Lower lobe of right lung (tissue), 2 donors: ENCODE data around the gene NOG. TPM values are rescaled to one million over a fixed set of nuclear protein-coding genes. Genes with fewer than 3 reads are reported as not detected.

Experiments
- ATAC-seq, 2 donors: fragments of 200-7000 bp; cut with Tn5 transposase; one replicate each; pipeline ENCODE4 v1.9.1; 2020 to 2022; ENCODE audit warnings: mild to moderate bottlenecking in 2 of 2, moderate library complexity in 2 of 2
- DNase-seq: peaks from one replicate; pipeline ENCODE4 v3.0.0-alpha.2; 2020
- H3K27ac ChIP-seq: fragments of 200-600 bp; one replicate; pipeline ENCODE4 v1.8.0; 2022
- H3K27me3 ChIP-seq: fragments of 200-600 bp; one replicate; pipeline ENCODE4 v1.8.0; 2022; ENCODE audit warnings: low read depth
- H3K36me3 ChIP-seq: fragments of 200-600 bp; one replicate; pipeline ENCODE4 v1.8.0; 2022; ENCODE audit warnings: mild to moderate bottlenecking
- H3K4me1 ChIP-seq: fragments of 200-600 bp; one replicate; pipeline ENCODE4 v1.8.0; 2022
- H3K4me3 ChIP-seq: fragments of 200-600 bp; one replicate; pipeline ENCODE4 v1.8.0; 2022; ENCODE audit warnings: mild to moderate bottlenecking
- H3K9me3 ChIP-seq: fragments of 200-600 bp; one replicate; pipeline ENCODE4 v1.8.0; 2022
- CTCF ChIP-seq: fragments of 200-600 bp; IDR thresholded peaks from one replicate; pipeline ENCODE4 v1.8.0; 2022; ENCODE audit warnings: antibody characterized with exemption, mild to moderate bottlenecking
- intact Hi-C: fragments of 100-400 bp; cut with DNase I; formaldehyde crosslinking; loops from one replicate; pipeline ENCODE4 v1.11.0; 2022
- total RNA-seq: library from RNA; stranded (reverse); fragmentation: NEBNext Ultra II Directional; extraction: Animal tissue kit (Norgen Biotek cat#: 25700); gene quantifications from one replicate; pipeline ENCODE4 v1.2.1, GENCODE V29; 2021
- donor health status: DM: no; HTN: yes; CAD: no; lungs with severe emphysema.

NOG gene
- total RNA-seq, 1 donor from 2014 or later: 2.2 TPM

GRCh38 chr17:56557682-56558081 lies 35.8 kb upstream of the NOG start:
- intact Hi-C loops: no loop called here
- peaks cover 8% of the 10 kb centered on the region for H3K27me3 ChIP-seq
- no peak overlapping the region for H3K4me3 ChIP-seq
- DNase-seq (no peak), ATAC-seq (no peak)
- no peaks in the 10 kb centered on the region for H3K36me3 ChIP-seq
- no peak for TF ChIP-seq CTCF
- H3K27ac ChIP-seq: no peak overlapping the region
- no peaks in the 10 kb centered on the region for H3K9me3 ChIP-seq
- no peaks in the 10 kb centered on the region for H3K4me1 ChIP-seq

GRCh38 chr17:56558088-56558487 lies 35.4 kb upstream of the NOG start:
- Histone ChIP-seq H3K36me3 (no peaks in the 10 kb centered on the region), H3K27ac (no peak overlapping the region), H3K27me3 (peaks cover 8% of the 10 kb centered on the region), H3K4me3 (no peak overlapping the region), H3K4me1 (no peaks in the 10 kb centered on the region), H3K9me3 (no peaks in the 10 kb centered on the region)
- ATAC-seq (no peak), DNase-seq (no peak)
- intact Hi-C loops: no loop called here
- no peak for TF ChIP-seq CTCF

GRCh38 chr17:56570199-56570598 lies 23.3 kb upstream of the NOG start:
- DNase-seq (no peak), ATAC-seq (no peak)
- no peaks in the 10 kb centered on the region for H3K4me1 ChIP-seq
- H3K27me3 ChIP-seq: no peaks in the 10 kb centered on the region
- intact Hi-C loops: no loop called here
- H3K36me3 ChIP-seq: no peaks in the 10 kb centered on the region
- no peak overlapping the region for H3K4me3 ChIP-seq
- no peak for TF ChIP-seq CTCF
- H3K27ac ChIP-seq: no peak overlapping the region
- no peaks in the 10 kb centered on the region for H3K9me3 ChIP-seq

- intact Hi-C loops: no loop called here
- no peaks in the 10 kb centered on the region for H3K9me3 ChIP-seq
These were observed 22.0 kb upstream of the NOG start for GRCh38 chr17:56571456-56571855.

GRCh38 chr17:56577190-56577842 lies 16.2 kb upstream of the NOG start:
- no peak for TF ChIP-seq CTCF
- intact Hi-C loops: no loop called here
- no peak overlapping the region for H3K4me3 ChIP-seq
- H3K9me3 ChIP-seq: no peaks in the 10 kb centered on the region
- no peaks in the 10 kb centered on the region for H3K36me3 ChIP-seq
- ATAC-seq (no peak), DNase-seq (no peak)
- no peak overlapping the region for H3K27ac ChIP-seq
- peaks cover 3% of the 10 kb centered on the region for H3K27me3 ChIP-seq
- no peaks in the 10 kb centered on the region for H3K4me1 ChIP-seq

More at GRCh38 chr17:56571456-56571855, 22.0 kb upstream of the NOG start:
- no peaks in the 10 kb centered on the region for H3K36me3 ChIP-seq
- TF ChIP-seq CTCF: no peak
- H3K4me3 ChIP-seq: no peak overlapping the region
- no peaks in the 10 kb centered on the region for H3K4me1 ChIP-seq
- DNase-seq (no peak), ATAC-seq (no peak)
- H3K27ac ChIP-seq: no peak overlapping the region
- no peaks in the 10 kb centered on the region for H3K27me3 ChIP-seq
